ENCODE measurements around the gene SERPINA1.

GRCh38 chr14:94363151-94363624 is 25.2 kb downstream of the SERPINA1 start:
- TF ChIP-seq CTCF (IDR thresholded peaks at IDR 0.05; ENCODE audit: low read depth, low read length, poor library complexity, severe bottlenecking) (no peak), EZH2phosphoT487 (IDR thresholded peaks at IDR 0.05; ENCODE audit: borderline replicate concordance, low read length) (no peak)

All from DOHH2 (cell line).